NOMO-1 treated with DMSO at 0.1 percent for 48 hours (cell line): ENCODE data around the gene IRF7.
"Not testable (repeated sequence)": the region's sequence is repeated elsewhere in the genome, so short reads cannot be mapped to it uniquely, and the experiment has no call there.

Source experiments
- DNase-seq: peaks from one replicate; lab custom pipeline; 2025; ENCODE audit not compliant: unreplicated experiment; lab: John Stamatoyannopoulos, UW

The IRF7 gene

GRCh38 chr11:615504-616319, at the start of gene IRF7:
TSS of gene IRF7 (minus strand) at chr11:615950. CDS start at chr11:615364, 586 bp downstream.
- DNase-seq = peak; percentile 98

DNA sequence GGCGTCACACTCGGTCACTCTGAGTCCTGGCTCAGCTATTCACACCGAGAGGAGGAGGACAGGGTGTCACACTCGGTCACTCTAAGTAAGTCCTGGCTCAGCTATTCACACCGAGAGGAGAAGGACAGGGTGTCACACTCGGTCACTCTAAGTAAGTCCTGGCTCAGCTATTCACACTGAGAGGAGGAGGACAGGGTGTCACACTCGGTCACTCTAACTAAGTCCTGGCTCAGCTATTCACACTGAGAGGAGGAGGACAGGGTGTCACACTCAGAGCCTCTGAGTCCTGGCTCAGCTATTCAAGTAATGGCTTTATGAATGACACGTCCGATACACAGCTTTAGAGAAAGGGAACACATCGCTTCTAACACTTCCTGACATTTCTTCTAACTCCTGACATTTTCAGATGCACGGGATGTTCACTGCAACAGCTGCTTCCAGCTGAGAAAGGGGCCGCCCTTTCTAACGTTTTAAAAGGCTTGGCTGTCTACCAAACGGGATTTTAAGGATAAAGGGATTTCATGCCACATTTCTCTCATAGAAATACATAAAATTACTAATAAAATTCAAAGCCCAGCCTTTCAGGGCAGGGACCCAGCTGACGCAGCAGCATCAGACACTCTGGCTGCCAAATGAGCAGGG, 49.4 kb upstream of the IRF7 start:
- DNase-seq = no peak

- DNase-seq = peak; percentile 11
These were observed 47.0 kb upstream of the IRF7 start for GRCh38 chr11:662689-663274.

DNA sequence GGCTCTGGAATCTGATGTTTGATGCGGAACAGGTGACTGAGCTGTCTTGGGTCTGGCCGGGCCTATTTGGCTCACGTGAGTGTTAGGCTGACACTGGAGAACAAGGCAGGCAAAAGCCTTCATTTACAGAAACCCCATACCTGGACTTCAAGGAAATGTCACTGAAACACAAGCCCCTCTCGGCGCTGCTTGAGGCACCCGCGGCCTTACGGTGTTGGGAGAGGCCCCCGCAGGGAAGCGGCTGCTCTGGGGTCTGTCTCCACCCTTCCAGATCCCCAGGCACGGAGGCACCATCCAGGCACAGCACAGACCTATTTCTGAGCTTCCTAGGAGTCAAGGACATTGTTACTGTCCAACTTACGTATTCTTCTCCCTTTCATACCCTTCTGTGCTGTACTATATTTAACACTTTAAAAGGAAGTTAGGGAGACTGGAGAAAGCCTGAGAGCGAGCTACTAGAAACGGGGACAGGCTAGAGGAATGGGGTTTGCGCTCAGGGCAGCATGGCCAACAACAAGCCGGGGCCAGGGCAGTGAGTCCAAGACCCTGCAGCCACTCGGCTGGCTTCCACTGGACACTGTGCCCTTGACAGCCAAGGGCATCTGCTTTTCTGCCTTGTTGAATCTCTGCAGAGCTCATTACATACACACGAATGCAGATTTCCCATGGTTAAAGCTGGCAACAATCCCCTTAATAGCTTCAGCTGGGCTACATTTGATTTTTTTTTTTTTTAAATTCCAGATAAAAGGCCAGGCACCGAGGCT, 45.1 kb upstream of the IRF7 start:
- DNase-seq = no peak

DNA sequence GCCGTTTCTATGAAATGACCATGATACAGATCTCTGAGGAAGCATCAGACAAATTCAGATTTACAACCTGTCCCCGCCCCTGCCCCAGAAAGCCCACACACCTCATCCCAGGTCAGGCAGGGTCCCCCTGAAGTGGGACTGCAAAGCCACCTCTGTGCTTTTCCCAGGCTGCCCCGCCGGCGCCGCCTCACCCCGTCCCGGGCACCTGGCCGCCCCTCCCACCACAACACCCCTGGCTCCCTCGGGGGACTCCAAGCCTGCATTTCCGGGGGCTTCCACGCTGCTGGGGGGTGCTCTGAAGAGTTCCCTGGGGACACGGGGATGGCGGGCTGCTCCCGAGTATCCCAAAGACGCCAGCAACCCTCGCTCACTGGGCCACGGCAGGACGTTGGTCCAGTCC, 44.5 kb upstream of the IRF7 start:
- no peak for DNase-seq

DNA sequence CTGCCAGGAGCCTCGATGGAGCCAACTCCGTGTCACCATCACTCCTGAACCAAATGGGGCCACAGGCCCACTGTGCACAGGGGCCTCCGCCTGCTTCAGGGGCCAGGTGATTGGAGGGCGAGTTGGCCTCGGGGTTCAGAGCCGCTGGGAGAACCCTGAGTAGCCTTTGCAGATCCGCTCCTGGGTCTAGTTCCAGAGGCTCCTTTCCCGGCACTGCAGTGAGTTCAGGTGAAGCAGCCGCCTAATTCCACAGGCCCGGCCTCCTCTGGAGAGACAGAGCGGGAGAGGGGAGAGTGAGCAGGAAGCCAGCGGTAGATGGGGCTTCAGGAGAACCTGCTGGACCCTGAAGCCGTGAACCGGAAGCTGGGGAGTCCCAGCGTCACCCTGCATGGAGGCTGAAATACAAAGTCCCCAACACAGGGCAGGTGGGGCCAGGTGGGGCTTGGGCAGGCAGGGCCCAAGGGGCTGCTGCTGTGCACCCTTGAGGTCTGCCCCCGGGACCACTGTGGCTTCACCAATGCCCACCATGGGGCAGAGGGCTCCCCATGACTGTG, 43.9 kb upstream of the IRF7 start:
- no peak for DNase-seq

GRCh38 chr11:657691-658126, 42.0 kb upstream of the IRF7 start:
- no peak for DNase-seq

GRCh38 chr11:656866-657265, 41.1 kb upstream of the IRF7 start:
- no peak for DNase-seq

DNA sequence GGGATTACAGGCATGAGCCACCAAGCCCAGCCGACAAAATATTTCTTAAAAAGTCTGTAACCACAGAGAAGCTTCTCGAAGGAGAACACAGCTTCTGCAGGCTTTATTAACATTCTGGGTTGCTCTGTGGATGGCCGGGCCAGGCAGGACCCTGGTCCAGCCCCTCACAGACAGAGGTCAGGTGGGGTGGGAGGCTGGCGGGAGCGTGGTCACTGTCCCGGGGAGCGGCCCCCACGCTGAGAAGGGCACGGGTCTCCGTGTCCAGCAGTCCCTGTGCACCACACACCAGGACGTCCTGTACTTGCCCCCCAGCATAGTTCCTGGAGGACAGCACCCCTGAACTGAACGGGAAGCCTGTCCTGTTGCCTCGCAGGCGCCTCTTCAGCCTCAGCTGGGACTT, 40.7 kb upstream of the IRF7 start:
- no peak for DNase-seq

GRCh38 chr11:655036-655726, 39.4 kb upstream of the IRF7 start:
- no peak for DNase-seq

- not testable (repeated sequence) for DNase-seq
These were observed 38.7 kb upstream of the IRF7 start for GRCh38 chr11:654444-654843.

- no peak for DNase-seq
These were observed 38.1 kb upstream of the IRF7 start for GRCh38 chr11:653837-654236.

DNA sequence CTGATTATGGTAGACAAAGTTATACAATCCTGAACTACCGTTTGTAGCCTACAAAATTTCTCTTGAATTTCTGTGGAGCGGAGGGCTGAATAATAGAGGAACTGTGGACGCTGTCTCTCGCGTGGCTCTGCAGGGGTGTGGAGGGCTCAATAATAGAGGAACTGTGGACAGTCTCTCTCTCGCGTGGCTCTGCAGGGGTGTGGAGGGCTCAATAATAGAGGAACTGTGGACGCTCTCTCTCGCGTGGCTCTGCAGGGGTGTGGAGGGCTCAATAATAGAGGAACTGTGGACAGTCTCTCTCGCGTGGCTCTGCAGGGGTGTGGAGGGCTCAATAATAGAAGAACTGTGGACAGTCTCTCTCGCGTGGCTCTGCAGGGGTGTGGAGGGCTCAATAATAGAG, 37.4 kb upstream of the IRF7 start:
- not testable (repeated sequence) for DNase-seq

DNA sequence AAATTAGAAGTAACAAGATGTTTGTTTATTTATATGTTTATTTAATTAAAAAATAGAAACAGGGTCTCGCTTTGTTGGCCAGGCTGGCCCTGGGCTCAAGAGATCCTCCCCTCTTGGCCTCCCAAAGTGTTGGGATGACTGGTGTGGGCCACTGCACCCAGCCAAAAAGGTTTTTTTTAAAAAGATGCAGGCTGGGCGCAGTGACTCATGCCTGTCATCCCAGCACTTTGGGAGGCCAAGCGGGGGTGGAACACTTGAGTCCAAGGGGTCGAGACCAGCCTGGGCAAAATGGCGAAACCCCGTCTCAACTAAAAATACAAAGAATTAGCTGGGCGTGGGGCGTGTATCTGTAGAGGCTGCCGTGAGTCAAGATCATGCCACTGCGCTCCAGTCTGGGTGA, 34.7 kb upstream of the IRF7 start:
- no peak for DNase-seq

DNA sequence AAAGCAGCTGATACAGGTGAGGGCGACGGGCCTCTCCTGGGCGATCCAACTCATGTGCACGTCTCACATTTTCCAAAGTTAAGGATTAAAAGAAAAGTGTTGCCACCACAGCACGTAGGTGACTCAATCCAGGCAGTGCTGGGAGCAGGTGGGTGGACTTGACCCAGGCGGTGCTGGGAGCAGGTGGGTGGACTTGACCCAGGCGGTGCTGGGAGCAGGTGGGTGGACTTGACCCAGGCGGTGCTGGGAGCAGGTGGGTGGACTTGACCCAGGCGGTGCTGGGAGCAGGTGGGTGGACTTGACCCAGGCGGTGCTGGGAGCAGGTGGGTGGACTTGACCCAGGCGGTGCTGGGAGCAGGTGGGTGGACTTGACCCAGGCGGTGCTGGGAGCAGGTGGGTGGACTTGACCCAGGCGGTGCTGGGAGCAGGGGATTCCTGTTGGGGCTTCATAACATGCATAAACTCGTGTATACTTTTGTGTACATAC, 32.0 kb upstream of the IRF7 start:
- DNase-seq = not testable (repeated sequence)

- no peak for DNase-seq
These were observed 30.5 kb upstream of the IRF7 start for GRCh38 chr11:646214-646613.

GRCh38 chr11:645536-645935, 29.8 kb upstream of the IRF7 start:
- no peak for DNase-seq

GRCh38 chr11:643849-644738, 28.3 kb upstream of the IRF7 start:
- no peak for DNase-seq

GRCh38 chr11:643366-643765, 27.6 kb upstream of the IRF7 start:
- DNase-seq = no peak
